A673 (cell line): Measurements from ENCODE around the gene SCO2. TPM values are rescaled to one million over a fixed set of nuclear protein-coding genes. Genes with fewer than 3 reads are reported as not detected.
A peak's percentile ranks its signal among the peaks of the same experiment; 100 is the strongest.

Experiments used
- BruUV-seq: library from RNA; stranded (reverse); fragments of 400-500 nt; replicated peaks from 2 replicates; lab custom pipeline; 2021; lab: Mats Ljungman, UMichigan
- CTCF ChIA-PET: fragments of 300-600 bp; sonication (Branson Sonifier 250); formaldehyde crosslinking; loops from one replicate; lab custom pipeline; 2022; ENCODE audit warnings: antibody characterized with exemption; lab: Charles Lee
- POLR2A ChIA-PET: fragments of 300-600 bp; sonication (Branson Sonifier 250); formaldehyde crosslinking; loops from one replicate; lab custom pipeline; 2022; ENCODE audit warnings: antibody characterized with exemption; ENCODE audit not compliant: low non-redundant PET; lab: Charles Lee
- DNase-seq: peaks from one replicate; pipeline ENCODE4 v3.0.0-alpha.2; 2015; ENCODE audit warnings: low spot score
- H3K27ac ChIP-seq: fragments of 200-600 bp; sonication (generic); 2 replicates; pipeline ENCODE4 v1.5.1; 2016; ENCODE audit warnings: mixed run types, low read depth, mild to moderate bottlenecking, mixed read lengths, antibody characterized with exemption, low read length; ENCODE audit not compliant: poor library complexity, severe bottlenecking
- H3K27me3 ChIP-seq: fragments of 200-600 bp; sonication (generic); replicated peaks from 2 replicates; pipeline ENCODE4 v1.6.1; 2017; ENCODE audit warnings: mixed run types, low read depth, mild to moderate bottlenecking, mixed read lengths, antibody characterized with exemption, low read length; ENCODE audit not compliant: insufficient read depth, poor library complexity
- H3K36me3 ChIP-seq: fragments of 200-600 bp; sonication (generic); 2 replicates; pipeline ENCODE4 v1.6.1; 2016; ENCODE audit warnings: mixed run types, mild to moderate bottlenecking, mixed read lengths, antibody characterized with exemption, low read length; ENCODE audit not compliant: insufficient read depth, poor library complexity, severe bottlenecking
- H3K4me1 ChIP-seq: fragments of 200-600 bp; sonication (generic); 2 replicates; pipeline ENCODE4 v1.6.1; 2017; ENCODE audit warnings: mixed run types, mild to moderate bottlenecking, mixed read lengths, antibody characterized with exemption, low read length; ENCODE audit not compliant: insufficient read depth, poor library complexity, severe bottlenecking
- H3K4me3 ChIP-seq: fragments of 200-600 bp; sonication (generic); 2 replicates; pipeline ENCODE4 v1.5.1; 2016; ENCODE audit warnings: low read depth, mixed run types, mild to moderate bottlenecking, mixed read lengths, low read length; ENCODE audit not compliant: poor library complexity, severe bottlenecking
- H3K9me3 ChIP-seq: fragments of 200-600 bp; sonication (generic); 2 replicates; pipeline ENCODE4 v1.6.1; 2016; ENCODE audit warnings: mixed run types, low read depth, mild to moderate bottlenecking, mixed read lengths, antibody characterized with exemption, low read length; ENCODE audit not compliant: poor library complexity, severe bottlenecking
- EZH2 ChIP-seq: fragments of 200-600 bp; sonication (generic); IDR thresholded peaks from 2 replicates; pipeline ENCODE4 v1.6.1; 2017; ENCODE audit warnings: borderline replicate concordance, low read depth, mild to moderate bottlenecking, mixed read lengths, antibody characterized with exemption, low read length; ENCODE audit not compliant: poor library complexity, severe bottlenecking
- intact Hi-C: fragments of 100-400 bp; cut with micrococcal nuclease; formaldehyde crosslinking; loops from one replicate; pipeline ENCODE4 v1.10.0; 2022; ENCODE audit not compliant: unreplicated experiment
- total RNA-seq: library from RNA; stranded (reverse); gene quantifications from 2 replicates; pipeline ENCODE4 v1.2.3, GENCODE V29; 2021
- TF ChIP-seq, protein P1 (sequence below): fragments of 300-800, 200-600 bp; sonication (generic); conservative IDR thresholded peaks from 2 replicates; pipeline ENCODE4 v1.5.1; 2017; ENCODE audit warnings: low read depth, mild to moderate bottlenecking, antibody characterized with exemption, low read length, moderate library complexity, mixed read lengths

The SCO2 gene
- total RNA-seq, 1 experiment from 2014 or later = 5.4 TPM

DNA sequence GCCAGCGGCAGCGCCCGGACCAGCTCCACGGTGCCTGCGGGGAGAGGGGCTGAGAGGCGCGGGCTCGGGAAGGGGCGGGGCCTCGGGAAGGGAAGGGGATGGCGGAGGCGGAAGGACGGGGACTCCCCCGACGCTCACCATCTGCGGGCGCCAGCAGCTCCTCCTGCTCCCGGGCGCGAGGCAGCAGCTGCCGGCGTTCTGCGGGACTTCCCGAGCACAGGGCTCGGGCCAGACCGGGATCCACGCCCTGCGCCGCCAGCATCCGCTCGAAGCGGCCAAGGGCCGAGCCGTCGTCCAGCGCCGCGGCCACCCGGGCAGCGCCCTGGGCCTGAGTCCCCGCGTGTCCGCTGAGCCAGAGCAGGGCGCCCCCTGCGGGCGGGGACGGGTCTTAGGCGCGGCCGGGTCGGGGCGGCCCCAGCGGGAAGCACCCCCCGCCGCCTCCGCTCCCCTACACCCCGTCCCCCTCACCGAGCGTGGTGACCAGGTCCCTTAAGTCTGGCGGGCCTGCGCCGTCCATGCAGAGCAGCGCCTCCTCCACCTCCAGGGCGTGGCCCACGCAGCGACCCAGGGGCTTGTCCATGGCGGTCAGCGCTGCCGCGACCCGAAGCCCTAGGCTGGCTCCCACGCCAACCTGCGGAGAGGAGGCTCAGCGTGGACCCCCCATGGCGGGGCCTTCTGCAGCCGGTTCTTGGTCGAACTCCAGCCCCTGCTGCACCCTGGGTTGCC lies 873 bp upstream of the SCO2 start:
- H3K9me3 ChIP-seq = no peaks in the 10 kb centered on the region
- no TSS peak for BruUV-seq
- intact Hi-C loops = no loop called here
- ChIA-PET CTCF (interaction anchor here (0.6 to 2.2 kb wide), 9 partner anchors 9 to 274 kb away, joined by 3 to 19 read pairs (median 12); partner anchors contain the start of genes LMF2, NCAPH2 and SYCE3), POLR2A (interaction anchor here (0.7 to 1.0 kb wide), 3 partner anchors 17 to 282 kb away, joined by 4 to 8 read pairs (median 4); partner anchors contain the start of gene TUBGCP6)
- H3K27ac ChIP-seq = peak overlapping the region; percentile 90
- peak overlapping the region; percentile 65 for H3K4me3 ChIP-seq
- peak; percentile 90 for DNase-seq
- peaks cover 35% of the 10 kb centered on the region for H3K36me3 ChIP-seq
- H3K27me3 ChIP-seq = peaks cover 17% of the 10 kb centered on the region
- peaks cover 30% of the 10 kb centered on the region for H3K4me1 ChIP-seq
- TF ChIP-seq, protein P1, sequence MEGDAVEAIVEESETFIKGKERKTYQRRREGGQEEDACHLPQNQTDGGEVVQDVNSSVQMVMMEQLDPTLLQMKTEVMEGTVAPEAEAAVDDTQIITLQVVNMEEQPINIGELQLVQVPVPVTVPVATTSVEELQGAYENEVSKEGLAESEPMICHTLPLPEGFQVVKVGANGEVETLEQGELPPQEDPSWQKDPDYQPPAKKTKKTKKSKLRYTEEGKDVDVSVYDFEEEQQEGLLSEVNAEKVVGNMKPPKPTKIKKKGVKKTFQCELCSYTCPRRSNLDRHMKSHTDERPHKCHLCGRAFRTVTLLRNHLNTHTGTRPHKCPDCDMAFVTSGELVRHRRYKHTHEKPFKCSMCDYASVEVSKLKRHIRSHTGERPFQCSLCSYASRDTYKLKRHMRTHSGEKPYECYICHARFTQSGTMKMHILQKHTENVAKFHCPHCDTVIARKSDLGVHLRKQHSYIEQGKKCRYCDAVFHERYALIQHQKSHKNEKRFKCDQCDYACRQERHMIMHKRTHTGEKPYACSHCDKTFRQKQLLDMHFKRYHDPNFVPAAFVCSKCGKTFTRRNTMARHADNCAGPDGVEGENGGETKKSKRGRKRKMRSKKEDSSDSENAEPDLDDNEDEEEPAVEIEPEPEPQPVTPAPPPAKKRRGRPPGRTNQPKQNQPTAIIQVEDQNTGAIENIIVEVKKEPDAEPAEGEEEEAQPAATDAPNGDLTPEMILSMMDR = peak; percentile 62
- no peak for TF ChIP-seq EZH2

GRCh38 chr22:50525858-50526107 lies 385 bp upstream of the SCO2 start:
- BruUV-seq = no TSS peak
- DNase-seq = no peak

GRCh38 chr22:50524676-50525103 lies 708 bp downstream of the SCO2 start:
- TF ChIP-seq EZH2 = no peak
- TF ChIP-seq, protein P1 = no peak
- ChIA-PET POLR2A (no interaction called here), CTCF (interaction anchor here (2.2 kb wide), 1 partner anchor 14 kb away, joined by 19 read pairs; no protein-coding TSS in a partner anchor)
- Histone ChIP-seq H3K4me3 (peak overlapping the region; percentile 65), H3K9me3 (no peaks in the 10 kb centered on the region), H3K27ac (peak overlapping the region; percentile 90), H3K4me1 (peaks cover 14% of the 10 kb centered on the region), H3K36me3 (peaks cover 41% of the 10 kb centered on the region), H3K27me3 (peaks cover 1% of the 10 kb centered on the region)
- intact Hi-C loops = no loop called here
- BruUV-seq = TSS peak; percentile 80
- no peak for DNase-seq

More at GRCh38 chr22:50525858-50526107, 385 bp upstream of the SCO2 start:
- intact Hi-C loops = no loop called here
- H3K4me1 ChIP-seq = peaks cover 25% of the 10 kb centered on the region
- H3K9me3 ChIP-seq = no peaks in the 10 kb centered on the region
- TF ChIP-seq EZH2 = no peak
- TF ChIP-seq, protein P1 = no peak; the same call in 1 of the 2 replicates
- H3K36me3 ChIP-seq = peaks cover 40% of the 10 kb centered on the region
- POLR2A ChIA-PET = interaction anchor here (0.7 to 1.0 kb wide), 3 partner anchors 16 to 282 kb away, joined by 4 to 8 read pairs (median 4); partner anchors contain the start of gene TUBGCP6
- peak overlapping the region; percentile 90 for H3K27ac ChIP-seq
- CTCF ChIA-PET = interaction anchor here (0.6 to 2.2 kb wide), 14 partner anchors 10 to 284 kb away, joined by 3 to 20 read pairs (median 8); partner anchors contain the start of genes LMF2, NCAPH2 and SYCE3
- H3K4me3 ChIP-seq = peak overlapping the region; percentile 65
- H3K27me3 ChIP-seq = peaks cover 12% of the 10 kb centered on the region
